GM21360 (cell line): Measurements from ENCODE around the gene CCDC7.
"Not testable (repeated sequence)": the region's sequence is repeated elsewhere in the genome, so short reads cannot be mapped to it uniquely, and the experiment has no call there.

ENCODE experiments used
- ATAC-seq: cut with Tn5 transposase; IDR thresholded peaks from one replicate; pipeline ENCODE4 v1.9.1; 2021; ENCODE audit warnings: mild to moderate bottlenecking, moderate library complexity; ENCODE audit not compliant: unreplicated experiment

Gene CCDC7

DNA sequence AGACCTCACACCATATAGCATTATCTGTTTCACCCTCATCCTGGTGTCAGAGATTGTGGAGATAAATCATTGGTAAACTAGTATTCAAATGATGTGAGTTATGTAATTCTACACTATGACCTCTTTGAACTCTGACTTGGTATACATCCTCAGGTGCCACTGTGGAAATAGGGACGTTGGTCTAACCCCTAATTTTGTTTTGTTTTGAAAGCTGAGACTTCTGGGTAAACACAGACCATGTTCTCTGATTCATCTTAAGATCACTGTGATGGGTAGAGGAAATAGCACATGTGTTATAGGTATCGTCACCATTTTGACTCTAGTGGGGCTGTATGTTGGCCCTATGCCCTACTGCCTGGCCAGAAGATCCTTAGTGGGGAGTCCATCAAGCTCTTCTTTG is 241.6 kb downstream of the CCDC7 start:
- ATAC-seq = no peak

DNA sequence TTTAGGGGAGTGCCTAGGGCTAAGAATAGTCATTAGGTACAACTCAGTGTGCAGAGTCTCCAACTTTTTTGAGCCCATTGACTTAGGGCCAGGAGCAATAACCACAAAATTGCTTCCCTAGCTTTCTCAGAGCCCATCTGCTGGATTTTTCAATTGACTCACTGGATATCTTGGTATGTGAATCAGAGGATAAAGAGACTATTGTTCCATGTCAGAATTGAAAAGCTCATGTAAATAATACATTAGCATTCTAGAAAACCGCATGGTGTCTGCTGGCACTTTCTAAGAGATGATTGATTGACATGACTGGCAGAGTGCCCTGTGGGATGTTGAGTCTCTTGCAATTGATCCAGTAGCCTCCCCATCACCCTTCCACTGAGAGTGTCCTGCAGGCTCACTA is 246.2 kb downstream of the CCDC7 start:
- no peak for ATAC-seq

GRCh38 chr10:32693441-32693979 is 247.6 kb downstream of the CCDC7 start:
- no peak for ATAC-seq

- ATAC-seq = not testable (repeated sequence)
These were observed 253.7 kb downstream of the CCDC7 start for GRCh38 chr10:32699683-32700082.

DNA sequence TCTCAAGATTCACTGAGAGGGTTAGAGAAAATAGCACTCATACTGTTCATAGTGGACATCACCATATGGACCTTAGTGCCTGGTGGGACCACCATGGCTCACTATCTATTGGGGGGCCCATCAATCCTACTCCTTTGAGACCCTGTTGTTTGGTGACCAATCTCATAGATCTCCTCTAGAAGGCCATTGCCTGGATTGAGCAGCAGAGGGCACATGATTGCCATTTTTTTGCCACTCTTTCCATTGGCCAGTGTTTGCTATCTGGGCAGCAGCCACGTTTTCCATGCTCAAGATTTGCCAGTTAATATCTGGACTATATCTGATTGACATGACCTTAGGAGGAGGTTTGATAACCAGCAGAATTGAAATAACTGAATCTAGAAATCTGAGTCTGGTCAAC is 267.6 kb downstream of the CCDC7 start:
- ATAC-seq = no peak

DNA sequence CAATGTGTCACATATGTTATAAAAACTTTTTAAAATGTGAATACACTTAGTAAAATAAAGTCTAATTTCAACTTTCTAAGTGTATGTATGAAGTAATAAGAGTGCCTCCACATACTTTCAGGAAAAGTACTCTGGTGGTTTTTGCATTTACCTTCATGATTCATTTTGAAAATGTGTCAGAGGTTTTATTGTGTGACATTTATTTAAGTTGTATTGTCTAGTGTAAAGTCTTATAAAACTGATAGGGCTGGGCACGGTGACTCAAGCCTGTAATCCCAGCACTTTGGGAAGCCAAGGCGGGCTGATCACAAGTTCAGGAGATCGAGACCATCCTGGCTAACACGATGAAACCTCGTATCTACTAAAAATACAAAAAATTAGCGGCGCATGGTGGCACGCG is 285.6 kb downstream of the CCDC7 start:
- ATAC-seq = no peak

DNA sequence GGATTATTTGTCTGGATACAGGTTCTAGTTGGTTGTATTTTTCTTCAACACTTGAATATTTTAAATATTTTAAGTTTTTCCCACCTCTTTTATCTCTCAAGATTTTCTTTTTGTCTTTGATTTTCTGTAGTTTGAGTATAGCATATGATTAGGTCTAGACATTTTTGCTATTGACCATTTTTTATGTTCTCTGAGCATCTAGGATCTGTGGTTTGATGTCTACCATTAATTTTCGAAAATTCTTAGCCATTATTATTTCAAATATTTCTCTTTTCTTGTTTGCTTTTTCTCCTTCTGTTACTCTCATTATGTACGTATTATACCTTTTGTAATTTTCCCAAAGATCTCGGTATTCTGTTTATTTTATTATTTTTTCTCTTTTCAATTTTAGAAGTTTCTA is 293.0 kb downstream of the CCDC7 start:
- ATAC-seq = no peak

DNA sequence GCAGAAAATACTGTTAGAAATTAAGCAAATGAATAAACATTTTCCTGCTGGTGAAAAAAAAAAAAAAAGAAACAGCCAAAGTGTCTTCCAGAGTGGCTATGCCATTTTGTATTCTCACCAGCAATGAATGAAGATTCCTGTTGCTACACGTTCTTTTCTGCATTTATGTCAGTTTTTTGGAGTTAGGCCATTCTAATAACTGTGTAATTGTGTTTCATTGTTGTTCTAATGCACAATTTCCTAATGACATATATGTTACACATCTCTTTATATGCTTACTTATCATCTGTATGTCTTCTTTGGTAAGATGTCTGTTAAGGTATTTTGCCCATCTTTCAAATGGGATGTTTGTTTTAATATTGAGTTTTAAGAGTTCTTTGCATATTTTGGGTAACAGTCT is 298.4 kb downstream of the CCDC7 start:
- no peak for ATAC-seq

DNA sequence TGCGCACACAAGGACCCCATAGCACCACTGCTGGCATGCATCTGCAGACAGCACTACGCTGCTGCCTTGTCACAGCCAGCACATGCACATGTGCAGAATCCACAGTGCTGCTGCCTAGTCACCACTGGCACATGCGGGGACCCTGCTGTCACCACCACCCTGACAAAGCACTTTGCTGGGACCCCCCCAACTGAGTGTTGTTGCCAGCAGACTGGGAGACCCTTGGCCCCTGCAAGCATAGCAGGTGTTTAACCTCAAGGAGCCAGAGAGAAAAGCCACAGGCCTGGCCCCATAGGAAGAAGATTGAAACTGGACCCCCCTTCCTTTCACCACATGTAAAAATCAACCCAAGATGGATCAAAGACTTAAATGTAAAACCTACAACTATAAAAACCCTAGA is 300.9 kb downstream of the CCDC7 start:
- ATAC-seq = no peak

GRCh38 chr10:32751582-32751981 is 305.6 kb downstream of the CCDC7 start:
- ATAC-seq = no peak

GRCh38 chr10:32754900-32755299 is 309.0 kb downstream of the CCDC7 start:
- not testable (repeated sequence) for ATAC-seq

GRCh38 chr10:32771217-32771616 is 325.3 kb downstream of the CCDC7 start:
- no peak for ATAC-seq

DNA sequence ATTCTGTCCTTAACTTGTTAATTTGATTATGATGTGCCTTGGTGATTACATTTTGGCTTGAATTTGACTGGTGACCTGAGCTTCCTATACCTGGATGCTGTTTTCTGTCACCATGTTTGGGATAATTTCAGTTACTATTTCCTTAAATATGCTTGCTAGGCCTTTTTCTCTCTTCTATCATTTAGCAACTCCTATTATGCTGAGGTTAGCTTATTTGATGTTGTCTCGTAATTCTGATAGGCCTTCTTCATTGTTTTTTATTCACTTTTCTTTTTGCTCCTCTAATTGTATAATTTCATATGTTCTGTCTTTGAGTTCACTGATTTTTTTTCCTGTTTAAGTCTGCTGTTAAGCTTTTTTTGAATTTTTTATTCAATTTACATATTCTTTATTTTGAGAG is 327.2 kb downstream of the CCDC7 start:
- ATAC-seq = no peak

DNA sequence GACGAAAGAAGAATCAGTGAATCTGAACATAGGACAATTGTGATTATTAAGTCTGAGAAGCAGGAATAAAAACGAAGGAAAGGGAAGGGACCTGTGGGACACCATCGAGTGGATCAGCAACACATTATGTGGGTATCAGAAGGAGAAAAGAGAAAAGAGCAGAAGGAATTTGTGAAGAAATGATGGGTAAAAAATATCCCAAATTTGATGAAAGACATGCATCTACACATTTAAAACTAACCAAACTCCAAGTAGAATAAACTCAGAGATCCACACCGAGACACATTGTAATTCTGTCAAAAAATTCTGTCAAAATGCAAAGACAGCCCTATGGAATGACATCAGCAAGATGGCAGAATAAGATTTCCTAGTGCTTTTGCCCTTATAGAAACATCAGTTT is 341.0 kb downstream of the CCDC7 start:
- ATAC-seq = no peak

- ATAC-seq = no peak
These were observed 341.8 kb downstream of the CCDC7 start for GRCh38 chr10:32787690-32788284.

GRCh38 chr10:32788359-32788758 is 342.4 kb downstream of the CCDC7 start:
- ATAC-seq = no peak

DNA sequence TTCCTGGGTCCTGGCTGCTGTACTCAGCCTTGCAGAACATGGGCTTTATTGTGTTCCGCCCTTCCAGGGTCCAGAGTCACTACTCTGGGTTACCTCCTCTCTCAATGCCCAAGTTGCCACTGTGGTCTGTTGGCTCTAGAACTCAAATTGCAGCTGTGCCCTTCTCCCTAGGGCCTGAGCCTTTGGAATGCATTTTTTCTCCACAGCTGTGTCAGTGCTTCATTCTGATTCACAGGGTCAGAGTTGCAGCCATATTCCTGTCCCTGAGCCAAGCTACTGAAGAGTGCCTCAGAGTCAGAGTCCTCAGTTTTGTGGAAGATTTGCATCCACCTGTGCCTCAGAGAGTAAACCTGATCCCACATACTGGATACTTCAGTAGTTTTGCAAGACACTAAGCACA is 344.5 kb downstream of the CCDC7 start:
- no peak for ATAC-seq

DNA sequence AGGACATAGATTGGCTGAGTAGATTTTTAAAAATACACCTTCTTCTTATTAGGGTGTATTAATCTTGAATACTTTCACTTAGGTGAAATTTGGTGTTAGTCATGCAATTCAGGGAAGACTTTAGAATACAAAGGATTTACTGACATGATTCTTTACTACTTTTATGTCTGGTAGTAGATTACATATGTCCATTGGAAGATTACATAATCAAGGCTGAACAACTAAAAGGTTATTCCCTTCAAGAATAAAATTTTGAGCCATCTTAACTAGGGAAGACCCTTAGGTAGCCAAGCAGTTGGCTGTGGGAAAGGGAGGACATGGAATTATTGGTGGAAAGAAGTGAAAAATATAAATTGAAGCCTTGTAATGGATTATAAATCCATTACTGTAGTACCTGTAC is 347.1 kb downstream of the CCDC7 start:
- ATAC-seq = no peak

GRCh38 chr10:32795598-32796183 is 349.8 kb downstream of the CCDC7 start:
- no peak for ATAC-seq

DNA sequence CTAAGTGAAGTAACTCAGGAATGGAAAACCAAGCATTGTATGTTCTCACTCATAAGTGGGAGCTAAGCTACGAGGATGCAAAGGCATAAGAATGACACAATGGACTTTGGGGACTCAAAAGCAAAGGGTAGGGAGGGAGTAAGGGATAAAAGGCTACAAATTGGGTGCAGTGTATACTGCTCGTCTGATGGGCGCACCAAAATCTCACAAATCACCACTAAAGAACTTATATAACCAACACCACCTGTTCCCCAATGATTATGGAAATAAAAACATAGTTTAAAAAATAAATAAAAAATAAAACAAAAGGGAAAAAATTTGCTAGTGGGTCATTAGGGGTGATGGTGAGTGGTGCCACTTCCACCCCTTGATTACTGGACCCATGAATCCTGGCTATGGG is 351.5 kb downstream of the CCDC7 start:
- ATAC-seq = not testable (repeated sequence)

DNA sequence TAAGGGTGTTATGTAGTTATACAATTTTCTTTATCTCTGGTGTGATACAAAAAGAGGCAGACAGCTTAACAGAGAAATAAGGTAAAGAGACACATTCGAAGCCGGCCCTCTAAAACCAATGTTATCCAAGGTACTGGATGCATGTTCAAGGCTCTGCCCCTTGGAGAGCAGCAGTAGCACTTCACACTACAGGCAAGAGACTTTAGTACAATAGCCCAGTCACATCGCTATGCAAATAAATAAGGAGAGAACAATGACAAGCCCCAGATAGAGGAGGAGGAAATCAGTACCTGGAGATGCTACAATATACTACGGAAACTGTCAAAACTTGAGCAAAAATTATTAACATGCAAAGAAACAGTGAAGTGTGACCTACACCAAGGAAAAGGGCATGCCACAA is 401.0 kb downstream of the CCDC7 start:
- no peak for ATAC-seq

- ATAC-seq = no peak
These were observed 405.4 kb downstream of the CCDC7 start for GRCh38 chr10:32851301-32851700.

DNA sequence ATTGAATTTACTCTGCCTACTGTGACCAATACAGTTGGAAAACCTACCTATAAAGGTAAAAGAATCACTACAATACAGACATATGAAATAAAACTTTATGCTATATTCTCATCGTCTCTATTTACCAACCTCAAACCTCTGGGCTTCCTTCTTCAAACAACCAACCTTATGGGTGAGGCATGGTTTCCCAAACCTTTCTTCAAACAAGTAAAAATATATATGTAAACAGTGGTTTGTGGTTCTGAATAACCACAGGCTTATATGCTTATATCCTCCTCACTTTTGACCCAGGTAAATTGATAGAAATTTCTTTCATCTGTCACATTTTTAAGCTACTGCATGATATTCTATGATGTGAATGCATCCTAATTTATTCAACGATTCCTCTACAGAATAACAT is 408.5 kb downstream of the CCDC7 start:
- no peak for ATAC-seq
